GM12872 (cell line): Measurements from ENCODE around the gene HYLS1.

ENCODE experiments used
- CTCF ChIP-seq: IDR thresholded peaks from 3 replicates; pipeline ENCODE4 v1.5.1; 2011; ENCODE audit warnings: low read depth, mild to moderate bottlenecking, low read length, moderate library complexity; ENCODE audit not compliant: insufficient read depth

Gene HYLS1, protein sequence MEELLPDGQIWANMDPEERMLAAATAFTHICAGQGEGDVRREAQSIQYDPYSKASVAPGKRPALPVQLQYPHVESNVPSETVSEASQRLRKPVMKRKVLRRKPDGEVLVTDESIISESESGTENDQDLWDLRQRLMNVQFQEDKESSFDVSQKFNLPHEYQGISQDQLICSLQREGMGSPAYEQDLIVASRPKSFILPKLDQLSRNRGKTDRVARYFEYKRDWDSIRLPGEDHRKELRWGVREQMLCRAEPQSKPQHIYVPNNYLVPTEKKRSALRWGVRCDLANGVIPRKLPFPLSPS

DNA sequence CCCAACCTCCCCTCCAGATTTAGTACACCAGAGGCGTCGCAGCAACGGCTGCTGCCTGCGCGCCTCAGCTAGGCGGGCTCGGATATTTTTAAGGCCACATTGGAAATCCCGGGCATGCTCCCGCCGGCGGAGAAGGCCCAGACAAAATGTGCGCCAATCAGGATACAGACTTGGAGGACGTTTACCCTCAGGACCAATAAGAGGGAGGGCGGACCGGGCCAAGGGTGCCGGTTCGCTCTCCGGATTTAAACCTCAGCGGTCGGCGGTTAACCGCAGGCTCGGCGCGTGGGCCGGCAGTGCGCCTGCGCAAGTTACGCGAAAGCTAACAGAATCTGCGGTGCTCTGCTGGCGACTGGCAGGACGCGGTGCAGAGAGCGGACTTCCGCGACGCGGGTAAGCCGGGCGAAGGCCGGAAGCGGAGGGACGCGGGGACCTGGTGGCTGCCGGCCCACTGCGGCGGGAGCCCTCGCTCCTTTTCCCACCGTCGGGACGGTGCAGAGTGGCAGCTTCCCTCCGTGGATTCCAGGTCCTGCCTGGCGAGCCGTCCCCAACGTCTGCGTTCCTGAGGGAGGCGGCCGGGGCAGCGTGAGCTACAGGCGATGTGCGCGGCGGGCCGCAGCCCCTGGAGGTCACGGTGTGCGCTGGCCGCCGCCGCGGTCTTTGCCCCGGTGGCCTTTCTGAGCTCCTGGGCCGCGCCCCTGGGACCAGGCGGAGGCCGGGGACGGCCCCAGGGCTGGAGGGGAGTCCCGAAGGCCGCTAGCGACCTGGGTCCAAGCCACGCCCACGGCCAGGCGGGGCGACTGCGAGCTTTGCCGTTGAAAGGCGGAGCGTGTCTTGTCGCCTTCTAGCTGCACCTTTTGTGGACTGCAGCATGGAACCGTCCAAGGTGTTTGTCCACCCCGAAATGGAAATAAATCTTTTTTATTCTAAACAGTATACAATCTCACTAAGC lies at the start of gene HYLS1:
Gene HYLS1 (plus strand): TSS at position 296 of the 952 bp plus-strand sequence. CDS start 11,701 bp downstream, outside the sequence.
- TF ChIP-seq CTCF = no peak; the same call in 2 of the 3 replicates

DNA sequence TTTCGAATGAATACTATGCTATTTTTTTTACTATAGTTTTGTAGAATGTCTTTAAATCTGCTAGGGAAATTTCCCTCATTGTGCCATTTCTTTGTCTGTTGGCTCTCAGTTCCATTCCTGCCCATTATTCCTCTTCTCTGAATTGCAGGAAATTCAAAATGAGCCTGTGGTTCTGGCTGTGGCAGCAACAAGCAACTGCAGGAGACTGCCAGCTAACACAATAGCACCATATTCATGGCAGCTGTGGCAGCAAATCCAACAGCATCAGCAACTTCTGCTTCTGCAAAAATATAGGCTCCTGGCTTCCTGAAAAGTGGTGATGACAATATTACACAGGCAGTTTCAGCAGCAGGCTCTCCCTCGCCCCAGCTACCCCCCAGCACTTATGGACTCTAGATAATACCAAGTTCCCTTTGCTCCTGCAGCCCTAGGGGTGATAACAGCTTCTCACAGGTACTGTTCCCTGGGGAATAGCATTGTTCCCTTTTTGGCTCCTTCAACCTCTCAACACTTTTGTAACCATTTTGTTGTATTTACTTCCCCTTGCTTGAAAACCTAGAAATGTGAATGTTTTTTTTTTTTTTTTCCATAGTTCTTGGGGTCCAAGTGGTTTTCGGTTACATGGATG lies 45.0 kb upstream of the HYLS1 start:
- TF ChIP-seq CTCF = no peak

GRCh38 chr11:125846188-125846587 lies 41.3 kb upstream of the HYLS1 start:
- no peak for TF ChIP-seq CTCF

- TF ChIP-seq CTCF = no peak
Observed at GRCh38 chr11:125869521-125869920, 17.9 kb upstream of the HYLS1 start.

GRCh38 chr11:125871391-125872137 lies 15.9 kb upstream of the HYLS1 start:
- peak; percentile 56; the same call in 2 of the 3 replicates for TF ChIP-seq CTCF

DNA sequence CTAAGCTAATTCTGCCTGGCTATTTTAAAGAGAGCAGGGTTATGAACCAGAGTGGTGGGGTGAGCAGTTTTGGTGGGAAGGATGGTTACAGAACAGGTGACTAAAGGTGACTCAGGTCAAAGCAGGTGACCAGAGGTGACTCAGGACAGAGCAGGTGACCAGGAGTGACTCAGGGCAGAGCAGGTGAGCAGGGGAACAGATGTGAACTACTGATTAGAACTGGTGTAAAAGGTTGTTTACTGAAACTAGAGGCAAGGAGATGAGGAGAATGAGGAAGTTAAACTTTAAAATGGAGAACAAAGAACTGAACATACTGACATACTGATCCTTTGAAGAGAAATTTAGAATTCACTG lies 15.4 kb upstream of the HYLS1 start:
- TF ChIP-seq CTCF = no peak
